ENCODE measurements around the gene ZNF497.

ZNF497 gene

DNA sequence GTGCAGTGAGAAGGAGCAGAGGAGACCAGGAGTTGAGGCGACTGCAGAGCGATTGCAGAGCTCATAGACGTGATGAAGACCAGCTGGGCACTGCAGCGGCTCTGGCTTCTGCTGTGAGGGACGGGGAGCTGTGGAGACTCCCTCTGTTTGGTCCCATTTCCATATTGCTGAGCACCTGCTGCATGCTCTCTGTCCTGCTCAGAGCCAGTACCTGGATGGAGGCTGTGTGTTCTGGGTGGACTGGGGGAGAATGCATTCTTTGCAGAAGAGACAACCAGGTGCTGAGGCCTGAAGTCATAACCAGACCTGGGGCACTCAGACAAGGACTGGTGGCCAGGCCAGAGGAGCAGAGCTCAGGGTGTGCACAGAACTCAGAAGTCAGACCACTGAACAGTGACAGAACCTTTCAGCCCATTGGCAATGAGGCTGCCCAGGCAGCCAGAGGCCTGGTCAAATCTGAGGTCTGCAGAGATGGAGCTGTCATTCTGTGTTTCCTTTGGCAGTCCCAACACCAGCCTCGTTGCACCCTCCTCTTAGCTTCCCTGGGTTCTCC, 8.0 kb downstream of the ZNF497 start:
- in situ Hi-C loops (cut with HindIII; ENCODE audit: low sequenced_read_pairs), result no loop called here
- TF ChIP-seq, protein P1, sequence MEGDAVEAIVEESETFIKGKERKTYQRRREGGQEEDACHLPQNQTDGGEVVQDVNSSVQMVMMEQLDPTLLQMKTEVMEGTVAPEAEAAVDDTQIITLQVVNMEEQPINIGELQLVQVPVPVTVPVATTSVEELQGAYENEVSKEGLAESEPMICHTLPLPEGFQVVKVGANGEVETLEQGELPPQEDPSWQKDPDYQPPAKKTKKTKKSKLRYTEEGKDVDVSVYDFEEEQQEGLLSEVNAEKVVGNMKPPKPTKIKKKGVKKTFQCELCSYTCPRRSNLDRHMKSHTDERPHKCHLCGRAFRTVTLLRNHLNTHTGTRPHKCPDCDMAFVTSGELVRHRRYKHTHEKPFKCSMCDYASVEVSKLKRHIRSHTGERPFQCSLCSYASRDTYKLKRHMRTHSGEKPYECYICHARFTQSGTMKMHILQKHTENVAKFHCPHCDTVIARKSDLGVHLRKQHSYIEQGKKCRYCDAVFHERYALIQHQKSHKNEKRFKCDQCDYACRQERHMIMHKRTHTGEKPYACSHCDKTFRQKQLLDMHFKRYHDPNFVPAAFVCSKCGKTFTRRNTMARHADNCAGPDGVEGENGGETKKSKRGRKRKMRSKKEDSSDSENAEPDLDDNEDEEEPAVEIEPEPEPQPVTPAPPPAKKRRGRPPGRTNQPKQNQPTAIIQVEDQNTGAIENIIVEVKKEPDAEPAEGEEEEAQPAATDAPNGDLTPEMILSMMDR (IDR thresholded peaks at IDR 0.05; ENCODE audit: low read depth, low read length, missing control alignments), result no peak
- no peak for DNase-seq (ENCODE audit: low read depth)
- no peak overlapping the region for H3K4me3 ChIP-seq (ENCODE audit: low read depth, low read length)

DNA sequence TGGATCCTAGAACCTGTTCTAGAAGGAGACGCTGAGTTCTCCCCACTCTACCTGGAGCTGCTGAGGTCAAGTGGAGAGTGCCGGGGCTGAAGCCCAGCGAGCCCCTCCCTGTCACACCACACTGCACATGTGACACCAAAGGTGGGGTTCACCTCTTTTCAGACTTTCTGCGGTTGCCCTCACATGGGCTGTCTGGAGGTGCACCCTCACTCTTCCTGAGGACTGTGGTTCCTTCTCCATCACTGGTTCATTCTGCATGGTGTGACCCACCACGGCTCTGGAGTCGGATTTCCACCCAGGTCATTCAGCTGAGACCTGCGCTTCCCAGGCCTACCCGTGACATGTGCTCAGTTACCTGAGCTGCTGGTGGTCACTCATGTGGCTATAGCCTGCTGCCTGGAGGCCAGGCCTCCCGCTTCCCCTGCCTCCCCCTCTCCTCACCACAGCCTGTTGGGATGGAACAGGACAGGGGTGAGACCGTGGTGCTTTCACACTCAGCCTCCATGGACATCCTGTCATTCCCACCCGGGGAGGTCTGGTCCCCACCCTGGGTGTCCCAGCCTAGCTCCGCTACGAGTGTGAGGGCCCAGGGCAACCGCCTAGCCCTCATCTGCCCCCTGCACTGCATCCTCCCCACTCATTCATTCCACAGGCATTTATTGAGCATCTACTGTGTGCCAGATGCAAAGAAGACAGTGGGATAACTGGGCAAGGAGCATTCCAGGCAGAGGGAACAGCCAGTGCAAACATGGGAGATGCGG, 8.7 kb downstream of the ZNF497 start:
- in situ Hi-C loops (cut with HindIII; ENCODE audit: low sequenced_read_pairs), result no loop called here
- no peak for DNase-seq (ENCODE audit: low read depth)
- no peak overlapping the region for H3K4me3 ChIP-seq (ENCODE audit: low read depth, low read length)
- TF ChIP-seq, protein P1 (IDR thresholded peaks at IDR 0.05; ENCODE audit: low read depth, low read length, missing control alignments), result no peak

DNA sequence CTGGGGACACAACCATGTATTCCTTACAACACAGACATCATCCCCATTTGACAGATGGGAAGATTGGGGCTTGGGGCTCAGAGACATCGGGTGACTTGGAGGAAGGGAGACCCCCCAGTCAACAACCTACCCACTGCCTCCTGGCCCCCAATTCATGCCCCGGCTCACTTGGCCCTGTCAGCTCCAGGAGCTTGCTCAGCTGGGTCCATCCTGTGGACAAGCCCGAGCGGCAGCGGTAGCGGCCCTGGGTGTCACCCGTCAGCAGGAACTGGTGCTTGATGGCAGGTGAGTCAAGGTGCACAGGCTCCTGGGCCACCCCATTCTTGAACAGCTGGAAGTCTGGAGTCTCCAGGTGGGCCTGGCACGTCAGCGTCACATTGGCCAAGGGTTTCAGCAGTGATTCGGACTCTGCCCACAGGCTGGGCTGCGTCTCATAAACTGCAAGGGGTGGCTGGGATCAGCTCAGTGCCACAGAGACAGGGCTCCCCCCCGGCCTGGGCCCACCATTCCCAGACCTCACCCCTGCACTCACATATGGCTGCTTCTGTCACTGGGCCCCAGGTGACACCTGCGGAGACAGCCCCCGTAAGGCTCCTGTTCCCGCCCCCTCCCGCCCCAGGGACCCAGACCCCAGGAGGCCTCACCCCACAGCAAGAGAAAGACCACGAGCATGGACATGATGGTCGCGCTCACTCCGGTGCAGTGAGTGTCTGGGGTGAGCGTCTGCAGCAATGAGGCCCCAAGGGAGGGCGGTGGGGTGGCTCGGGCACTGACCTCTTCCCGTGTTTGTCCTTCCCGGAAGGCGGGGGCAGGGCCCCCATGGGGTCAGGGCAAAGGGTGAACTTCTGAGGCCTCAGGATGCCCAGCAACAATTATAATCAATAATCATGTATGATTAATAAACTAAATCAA, 9.5 kb downstream of the ZNF497 start, which contains the start of gene A1BG:
Gene A1BG (minus strand): TSS at position 733 of the 912 bp plus-strand sequence. CDS start 55 bp downstream, at position 678.
- H3K4me3 ChIP-seq (ENCODE audit: low read depth, low read length), result no peak within 1 kb of the TSS
- DNase-seq (ENCODE audit: low read depth), result no peak
- in situ Hi-C loops (cut with HindIII; ENCODE audit: low sequenced_read_pairs), result no loop called here
- TF ChIP-seq, protein P1 (IDR thresholded peaks at IDR 0.05; ENCODE audit: low read depth, low read length, missing control alignments), result no peak

DNA sequence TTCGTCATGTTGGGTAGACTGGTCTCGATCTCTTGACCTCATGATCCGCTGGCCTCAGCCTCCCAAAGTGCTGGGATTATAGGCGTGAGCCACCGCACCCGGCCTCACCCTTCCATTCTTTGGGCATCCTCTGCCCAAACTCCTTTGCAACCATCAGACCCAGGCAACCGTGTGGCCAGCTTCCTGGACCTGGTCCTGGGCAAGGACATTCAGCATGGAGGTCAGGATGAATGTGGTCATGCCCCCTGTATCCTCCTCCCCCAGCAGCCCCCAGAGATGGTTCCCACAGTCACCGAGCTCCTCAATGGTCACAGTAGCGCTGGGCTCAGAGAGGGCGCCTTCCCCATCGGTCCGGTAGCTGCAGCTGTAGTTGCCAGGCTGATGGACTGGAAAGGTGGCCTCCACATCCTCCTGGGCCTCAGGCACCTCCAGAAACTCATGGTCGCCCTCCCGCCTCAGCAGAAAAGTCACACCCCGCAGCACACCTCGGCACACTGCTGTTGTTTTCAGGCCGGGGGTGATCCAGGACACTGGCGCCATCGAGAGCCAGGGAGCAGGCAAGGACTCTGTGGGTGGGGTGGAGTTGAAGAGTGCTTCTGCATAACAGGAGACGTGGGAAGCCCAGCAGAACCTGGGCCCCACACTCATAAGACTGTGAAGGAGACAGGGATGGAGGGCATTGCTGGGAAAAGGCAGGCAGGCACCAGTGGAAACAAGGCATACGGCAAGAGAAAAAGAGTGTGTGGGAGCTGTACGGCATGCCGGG, 10.4 kb downstream of the ZNF497 start:
- no peak for DNase-seq (ENCODE audit: low read depth)
- no peak overlapping the region for H3K4me3 ChIP-seq (ENCODE audit: low read depth, low read length)
- TF ChIP-seq, protein P1 (IDR thresholded peaks at IDR 0.05; ENCODE audit: low read depth, low read length, missing control alignments), result no peak
- in situ Hi-C loops (cut with HindIII; ENCODE audit: low sequenced_read_pairs), result no loop called here

DNA sequence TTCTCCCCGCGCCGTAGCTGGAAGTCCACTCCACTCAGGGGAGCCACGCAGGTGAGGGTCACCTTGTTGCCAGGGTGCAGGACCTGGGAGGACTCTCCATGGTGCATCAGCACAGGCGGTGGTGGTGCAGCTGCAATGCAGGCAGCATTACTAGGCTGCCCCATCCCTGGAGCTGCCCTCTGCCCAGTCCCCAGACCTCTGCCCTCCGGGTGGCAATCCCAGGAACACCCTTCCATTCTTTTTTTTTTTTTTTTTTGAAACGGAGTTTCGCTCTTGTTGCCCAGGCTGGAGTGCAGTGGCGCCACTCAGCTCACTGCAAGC, 11.0 kb downstream of the ZNF497 start:
- DNase-seq (ENCODE audit: low read depth), result no peak
- in situ Hi-C loops (cut with HindIII; ENCODE audit: low sequenced_read_pairs), result no loop called here
- no peak overlapping the region for H3K4me3 ChIP-seq (ENCODE audit: low read depth, low read length)
- TF ChIP-seq, protein P1 (IDR thresholded peaks at IDR 0.05; ENCODE audit: low read depth, low read length, missing control alignments), result no peak
